ENCODE results near the gene PLXNA2. TPM values are rescaled to one million over a fixed set of nuclear protein-coding genes. Genes with fewer than 3 reads are reported as not detected.

Gene PLXNA2
- total RNA-seq, 1 donor from 2014 or later: 38.3 TPM

DNA sequence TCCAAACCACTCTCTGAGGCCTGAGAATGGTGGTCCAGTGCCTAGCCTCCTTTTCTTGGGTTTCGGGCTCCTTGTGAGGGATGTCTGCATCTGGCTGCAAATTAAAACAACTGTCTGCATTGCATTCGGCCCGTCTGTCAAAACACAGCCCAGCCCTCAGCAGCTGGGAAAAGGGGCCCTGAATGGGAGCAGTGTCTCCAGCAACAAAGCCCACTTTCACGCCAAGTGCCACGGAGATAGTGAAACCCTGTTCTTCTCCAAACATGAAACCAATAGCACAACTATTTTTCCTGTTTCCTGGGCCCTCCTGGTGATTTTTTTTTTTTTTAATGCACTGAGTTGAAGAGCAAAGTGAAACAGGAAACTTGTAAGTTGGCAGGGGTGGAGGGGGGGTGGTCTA lies 138.4 kb downstream of the PLXNA2 start:
- DNase-seq (ENCODE audit: extremely low spot score in 2 of 2): no peak
- no peak overlapping the region for H3K4me3 ChIP-seq
- TF ChIP-seq POLR2AphosphoS5 (IDR thresholded peaks at IDR 0.05; ENCODE audit: insufficient read depth in 1 of 2, low read depth in 1 of 2) (no peak), POLR2A (IDR thresholded peaks at IDR 0.05) (no peak)
- TF ChIP-seq, protein P1, sequence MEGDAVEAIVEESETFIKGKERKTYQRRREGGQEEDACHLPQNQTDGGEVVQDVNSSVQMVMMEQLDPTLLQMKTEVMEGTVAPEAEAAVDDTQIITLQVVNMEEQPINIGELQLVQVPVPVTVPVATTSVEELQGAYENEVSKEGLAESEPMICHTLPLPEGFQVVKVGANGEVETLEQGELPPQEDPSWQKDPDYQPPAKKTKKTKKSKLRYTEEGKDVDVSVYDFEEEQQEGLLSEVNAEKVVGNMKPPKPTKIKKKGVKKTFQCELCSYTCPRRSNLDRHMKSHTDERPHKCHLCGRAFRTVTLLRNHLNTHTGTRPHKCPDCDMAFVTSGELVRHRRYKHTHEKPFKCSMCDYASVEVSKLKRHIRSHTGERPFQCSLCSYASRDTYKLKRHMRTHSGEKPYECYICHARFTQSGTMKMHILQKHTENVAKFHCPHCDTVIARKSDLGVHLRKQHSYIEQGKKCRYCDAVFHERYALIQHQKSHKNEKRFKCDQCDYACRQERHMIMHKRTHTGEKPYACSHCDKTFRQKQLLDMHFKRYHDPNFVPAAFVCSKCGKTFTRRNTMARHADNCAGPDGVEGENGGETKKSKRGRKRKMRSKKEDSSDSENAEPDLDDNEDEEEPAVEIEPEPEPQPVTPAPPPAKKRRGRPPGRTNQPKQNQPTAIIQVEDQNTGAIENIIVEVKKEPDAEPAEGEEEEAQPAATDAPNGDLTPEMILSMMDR (IDR thresholded peaks at IDR 0.05): no peak
- no peak overlapping the region for H3K27ac ChIP-seq
- H3K4me1 ChIP-seq: peaks cover 7% of the 10 kb centered on the region
- no peaks in the 10 kb centered on the region for H3K27me3 ChIP-seq
- intact Hi-C loops (cut with DNase I): no loop called here
- H3K9me3 ChIP-seq: no peaks in the 10 kb centered on the region
- no peaks in the 10 kb centered on the region for H3K36me3 ChIP-seq

DNA sequence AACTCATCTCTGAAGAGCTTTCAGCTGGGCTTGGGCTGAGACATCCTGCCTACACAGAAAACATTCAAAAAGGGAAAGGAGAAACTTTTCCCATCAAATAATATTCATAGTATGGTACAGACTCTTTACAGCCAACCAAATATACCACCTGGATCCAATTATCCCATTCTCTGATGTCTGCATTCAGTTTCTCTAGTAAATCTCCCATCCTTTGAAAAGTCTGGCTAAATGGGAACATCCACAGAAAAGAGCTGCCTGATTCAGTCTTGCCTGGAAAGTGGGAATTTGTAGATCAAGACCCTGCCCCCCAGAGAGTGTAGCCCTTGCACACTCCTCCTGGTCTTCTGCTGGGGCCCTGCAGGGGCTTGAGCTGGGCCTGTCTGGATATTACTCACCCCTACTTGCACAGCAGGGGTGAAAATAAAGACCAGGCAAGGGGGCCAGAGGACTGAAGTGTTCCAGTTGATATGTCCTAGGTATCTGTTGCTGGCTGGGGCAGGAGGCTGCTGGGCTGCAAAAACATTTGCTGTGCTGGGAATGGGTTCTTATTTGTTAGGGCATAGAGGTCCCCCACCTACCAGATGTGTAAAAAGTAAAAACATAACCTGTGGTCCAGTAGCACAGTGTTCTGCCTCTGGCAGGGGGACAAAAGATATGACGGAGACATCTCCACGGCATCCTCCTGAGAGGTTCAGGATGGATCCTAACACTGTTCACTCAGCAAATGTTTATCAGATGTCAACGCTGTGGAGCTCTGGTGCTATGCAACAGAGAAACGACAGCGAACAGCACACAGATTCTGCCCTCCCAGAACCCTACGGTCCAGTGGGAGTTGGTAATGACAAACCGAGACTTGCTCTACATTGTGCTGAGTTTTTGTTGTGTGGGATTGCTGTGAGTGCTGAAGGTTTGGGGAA lies 140.3 kb downstream of the PLXNA2 start:
- intact Hi-C loops (cut with DNase I): no loop called here
- Histone ChIP-seq H3K4me1 (peaks cover 7% of the 10 kb centered on the region), H3K36me3 (no peaks in the 10 kb centered on the region), H3K4me3 (no peak overlapping the region), H3K27ac (no peak overlapping the region), H3K27me3 (no peaks in the 10 kb centered on the region), H3K9me3 (no peaks in the 10 kb centered on the region)
- DNase-seq (ENCODE audit: extremely low spot score in 2 of 2): no peak
- TF ChIP-seq POLR2AphosphoS5 (IDR thresholded peaks at IDR 0.05; ENCODE audit: insufficient read depth in 1 of 2, low read depth in 1 of 2) (no peak), POLR2A (IDR thresholded peaks at IDR 0.05) (no peak)
- TF ChIP-seq, protein P1 (IDR thresholded peaks at IDR 0.05): no peak

DNA sequence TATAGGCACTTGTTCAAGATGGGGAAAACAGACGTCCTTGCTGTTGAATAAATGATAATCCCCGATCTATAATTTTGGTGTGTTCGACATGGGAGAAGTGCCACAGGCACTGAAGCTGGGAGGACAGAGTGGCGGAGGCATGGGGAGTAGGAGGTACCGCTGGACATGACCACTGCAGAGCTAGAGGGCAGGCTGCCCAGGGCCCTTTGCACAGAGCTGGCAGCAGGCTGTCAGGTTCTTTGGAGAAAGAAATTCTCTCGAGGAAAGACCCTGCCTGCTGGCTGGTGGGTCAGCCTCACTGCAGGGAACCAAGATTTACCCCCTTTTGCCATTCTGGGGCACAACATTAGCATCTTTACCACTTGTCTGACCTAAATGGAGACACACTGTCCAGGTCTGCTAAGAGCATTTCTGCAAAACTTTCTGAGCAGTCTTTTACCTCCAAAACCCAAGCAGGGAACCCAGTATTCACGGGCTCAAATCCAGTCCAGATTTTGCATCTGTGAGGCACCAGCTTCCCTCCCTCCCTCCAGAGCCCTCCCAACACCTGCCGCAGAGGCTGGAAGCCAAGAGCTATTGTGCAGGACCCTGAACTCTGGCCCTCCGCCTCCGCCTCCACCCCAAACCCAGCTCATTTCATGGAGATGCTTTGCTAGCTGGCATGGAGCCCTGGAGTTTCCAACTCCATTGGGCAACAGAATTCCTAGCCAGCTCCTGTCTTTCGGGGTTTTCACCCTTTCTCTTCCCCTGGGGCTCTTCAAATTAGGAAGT lies 142.3 kb downstream of the PLXNA2 start:
- no peak overlapping the region for H3K27ac ChIP-seq

DNA sequence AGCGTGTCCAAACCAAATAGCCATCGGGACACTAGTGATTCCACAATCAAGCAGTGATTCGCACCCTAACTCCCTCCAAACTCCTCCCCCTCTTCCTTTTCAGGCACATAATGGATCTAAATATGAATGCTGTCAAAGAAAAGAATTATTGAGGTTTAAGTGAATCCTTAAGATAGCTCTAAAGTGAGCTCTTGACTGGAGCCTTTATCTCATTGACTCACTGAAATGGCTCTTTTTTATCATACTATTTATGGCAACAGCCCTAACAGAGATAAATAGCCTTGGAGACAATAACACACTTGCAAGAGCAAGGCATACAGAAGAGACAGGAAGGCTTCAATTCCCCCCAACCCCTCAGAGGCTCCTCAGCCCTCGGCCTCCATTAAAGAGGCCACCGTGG lies 143.3 kb downstream of the PLXNA2 start:
- H3K27me3 ChIP-seq: no peaks in the 10 kb centered on the region
- no peaks in the 10 kb centered on the region for H3K9me3 ChIP-seq
- no peak overlapping the region for H3K27ac ChIP-seq
- TF ChIP-seq POLR2AphosphoS5 (IDR thresholded peaks at IDR 0.05; ENCODE audit: insufficient read depth in 1 of 2, low read depth in 1 of 2): no peak
- TF ChIP-seq, protein P1 (IDR thresholded peaks at IDR 0.05): no peak
- no peak for TF ChIP-seq POLR2A (IDR thresholded peaks at IDR 0.05)
- H3K4me3 ChIP-seq: no peak overlapping the region
- no peaks in the 10 kb centered on the region for H3K4me1 ChIP-seq
- no peak for DNase-seq (ENCODE audit: extremely low spot score in 2 of 2)
- H3K36me3 ChIP-seq: no peaks in the 10 kb centered on the region
- intact Hi-C loops (cut with DNase I): no loop called here

More for the DNA sequence above, 142.3 kb downstream of the PLXNA2 start:
- no peak for DNase-seq (ENCODE audit: extremely low spot score in 2 of 2)
- TF ChIP-seq, protein P1 (IDR thresholded peaks at IDR 0.05): no peak
- TF ChIP-seq POLR2A (IDR thresholded peaks at IDR 0.05) (no peak), POLR2AphosphoS5 (IDR thresholded peaks at IDR 0.05; ENCODE audit: insufficient read depth in 1 of 2, low read depth in 1 of 2) (no peak)
- no peaks in the 10 kb centered on the region for H3K36me3 ChIP-seq
- no peak overlapping the region for H3K4me3 ChIP-seq
- intact Hi-C loops (cut with DNase I): no loop called here
- no peaks in the 10 kb centered on the region for H3K9me3 ChIP-seq
- H3K27me3 ChIP-seq: no peaks in the 10 kb centered on the region
- H3K4me1 ChIP-seq: no peaks in the 10 kb centered on the region

Measured in vagina (tissue), 2 donors.